ENCODE data around the gene OTOG.

OTOG gene

GRCh38 chr11:17532784-17533183 is 14.3 kb upstream of the OTOG start:
- Histone ChIP-seq H3K4me3 (ENCODE audit: low read length) (no peak overlapping the region), H3K27ac (ENCODE audit: low read length) (no peak overlapping the region), H3K9me3 (ENCODE audit: insufficient read depth, low read depth, low read length) (no peaks in the 10 kb centered on the region), H3K9ac (ENCODE audit: low read depth, low read length) (no peak overlapping the region), H3K4me1 (ENCODE audit: insufficient read depth, low read length) (no peaks in the 10 kb centered on the region; the same call in 1 of the 2 replicates), H3K36me3 (ENCODE audit: insufficient read depth, low read depth, low read length) (no peaks in the 10 kb centered on the region), H3K27me3 (ENCODE audit: insufficient read depth, low read length) (no peaks in the 10 kb centered on the region)

- no peaks in the 10 kb centered on the region for H3K27me3 ChIP-seq (ENCODE audit: insufficient read depth, low read length)
- H3K9me3 ChIP-seq (ENCODE audit: insufficient read depth, low read depth, low read length) = no peaks in the 10 kb centered on the region
- H3K9ac ChIP-seq (ENCODE audit: low read depth, low read length) = no peak overlapping the region
- H3K36me3 ChIP-seq (ENCODE audit: insufficient read depth, low read depth, low read length) = no peaks in the 10 kb centered on the region
- H3K4me1 ChIP-seq (ENCODE audit: insufficient read depth, low read length) = no peaks in the 10 kb centered on the region; the same call in 1 of the 2 replicates
- no peak overlapping the region for H3K27ac ChIP-seq (ENCODE audit: low read length)
- no peak overlapping the region for H3K4me3 ChIP-seq (ENCODE audit: low read length)
Observed at GRCh38 chr11:17533341-17533740, 13.7 kb upstream of the OTOG start.

- H3K36me3 ChIP-seq (ENCODE audit: insufficient read depth, low read depth, low read length) = no peaks in the 10 kb centered on the region
- no peaks in the 10 kb centered on the region for H3K27me3 ChIP-seq (ENCODE audit: insufficient read depth, low read length)
- no peak overlapping the region for H3K9ac ChIP-seq (ENCODE audit: low read depth, low read length)
- H3K9me3 ChIP-seq (ENCODE audit: insufficient read depth, low read depth, low read length) = no peaks in the 10 kb centered on the region
- H3K27ac ChIP-seq (ENCODE audit: low read length) = no peak overlapping the region
- no peak overlapping the region for H3K4me3 ChIP-seq (ENCODE audit: low read length)
- H3K4me1 ChIP-seq (ENCODE audit: insufficient read depth, low read length) = no peaks in the 10 kb centered on the region; the same call in 1 of the 2 replicates
Observed at GRCh38 chr11:17533778-17534415, 13.2 kb upstream of the OTOG start.

GRCh38 chr11:17535488-17535887 is 11.6 kb upstream of the OTOG start:
- H3K36me3 ChIP-seq (ENCODE audit: insufficient read depth, low read depth, low read length) = no peaks in the 10 kb centered on the region
- no peaks in the 10 kb centered on the region for H3K9me3 ChIP-seq (ENCODE audit: insufficient read depth, low read depth, low read length)
- H3K9ac ChIP-seq (ENCODE audit: low read depth, low read length) = no peak overlapping the region
- no peak overlapping the region for H3K4me3 ChIP-seq (ENCODE audit: low read length)
- no peaks in the 10 kb centered on the region; the same call in 1 of the 2 replicates for H3K4me1 ChIP-seq (ENCODE audit: insufficient read depth, low read length)
- no peak overlapping the region for H3K27ac ChIP-seq (ENCODE audit: low read length)
- H3K27me3 ChIP-seq (ENCODE audit: insufficient read depth, low read length) = no peaks in the 10 kb centered on the region

DNA sequence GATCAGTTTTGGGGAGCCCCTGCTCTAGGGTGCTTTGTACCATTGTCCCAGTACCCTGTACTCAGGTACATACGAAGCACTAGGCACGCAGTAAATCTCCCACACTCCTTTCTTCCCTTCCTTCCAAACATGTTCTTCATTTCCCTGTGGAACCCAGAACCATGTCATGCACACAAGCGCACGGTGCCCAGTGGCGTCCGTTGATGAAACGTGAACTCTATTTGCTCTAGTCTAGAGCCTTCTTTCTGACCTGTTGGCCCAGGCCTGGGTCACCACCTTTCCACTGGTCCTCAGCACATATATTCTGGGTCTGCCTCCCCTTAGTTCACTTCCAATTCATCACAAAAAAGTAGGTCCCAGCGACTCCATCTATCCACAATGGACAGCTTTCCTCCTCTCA is 9.8 kb upstream of the OTOG start:
- H3K4me3 ChIP-seq (ENCODE audit: low read length) = no peak overlapping the region
- no peaks in the 10 kb centered on the region for H3K9me3 ChIP-seq (ENCODE audit: insufficient read depth, low read depth, low read length)
- no peaks in the 10 kb centered on the region for H3K36me3 ChIP-seq (ENCODE audit: insufficient read depth, low read depth, low read length)
- no peak overlapping the region for H3K27ac ChIP-seq (ENCODE audit: low read length)
- H3K27me3 ChIP-seq (ENCODE audit: insufficient read depth, low read length) = peaks cover 2% of the 10 kb centered on the region
- H3K9ac ChIP-seq (ENCODE audit: low read depth, low read length) = no peak overlapping the region
- H3K4me1 ChIP-seq (ENCODE audit: insufficient read depth, low read length) = 0 out of 2 replicates have a peak, but pooled peaks cover 2% of the 10 kb centered on the region

DNA sequence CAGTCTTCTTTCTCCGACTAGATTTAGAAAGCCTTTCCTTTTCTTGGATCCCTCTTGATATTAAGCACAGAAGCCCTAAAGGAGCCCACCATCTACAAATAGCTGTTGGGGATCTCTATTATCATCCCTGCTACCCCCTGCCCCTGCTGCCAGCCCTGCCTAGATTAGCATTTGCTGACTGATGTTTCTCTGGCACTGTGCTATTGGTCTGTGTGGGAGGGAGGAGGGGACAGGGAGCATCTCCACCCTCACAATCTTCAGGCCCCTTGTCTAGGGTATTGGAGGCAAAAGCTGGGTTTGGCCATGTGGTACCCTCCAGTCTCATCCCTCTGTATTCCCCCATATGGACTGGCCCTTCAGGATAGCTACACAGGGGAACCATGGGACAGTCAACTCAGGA is 9.0 kb upstream of the OTOG start:
- Histone ChIP-seq H3K27ac (ENCODE audit: low read length) (no peak overlapping the region), H3K4me3 (ENCODE audit: low read length) (no peak overlapping the region), H3K27me3 (ENCODE audit: insufficient read depth, low read length) (peaks cover 10% of the 10 kb centered on the region), H3K9ac (ENCODE audit: low read depth, low read length) (no peak overlapping the region), H3K36me3 (ENCODE audit: insufficient read depth, low read depth, low read length) (no peaks in the 10 kb centered on the region), H3K4me1 (ENCODE audit: insufficient read depth, low read length) (0 out of 2 replicates have a peak, but pooled peaks cover 5% of the 10 kb centered on the region), H3K9me3 (ENCODE audit: insufficient read depth, low read depth, low read length) (no peaks in the 10 kb centered on the region)

- Histone ChIP-seq H3K27me3 (ENCODE audit: insufficient read depth, low read length) (peaks cover 17% of the 10 kb centered on the region), H3K9ac (ENCODE audit: low read depth, low read length) (no peak overlapping the region), H3K36me3 (ENCODE audit: insufficient read depth, low read depth, low read length) (no peaks in the 10 kb centered on the region), H3K27ac (ENCODE audit: low read length) (no peak overlapping the region), H3K4me1 (ENCODE audit: insufficient read depth, low read length) (0 out of 2 replicates have a peak, but pooled peaks cover 5% of the 10 kb centered on the region), H3K4me3 (ENCODE audit: low read length) (no peak overlapping the region), H3K9me3 (ENCODE audit: insufficient read depth, low read depth, low read length) (no peaks in the 10 kb centered on the region)
Observed at GRCh38 chr11:17538731-17539130, 8.3 kb upstream of the OTOG start.

GRCh38 chr11:17540807-17541206 is 6.3 kb upstream of the OTOG start:
- no peaks in the 10 kb centered on the region for H3K9me3 ChIP-seq (ENCODE audit: insufficient read depth, low read depth, low read length)
- no peaks in the 10 kb centered on the region for H3K36me3 ChIP-seq (ENCODE audit: insufficient read depth, low read depth, low read length)
- no peak overlapping the region; the same call in 1 of the 2 replicates for H3K4me3 ChIP-seq (ENCODE audit: low read length)
- H3K27ac ChIP-seq (ENCODE audit: low read length) = no peak overlapping the region
- no peak overlapping the region for H3K9ac ChIP-seq (ENCODE audit: low read depth, low read length)
- H3K27me3 ChIP-seq (ENCODE audit: insufficient read depth, low read length) = peaks cover 21% of the 10 kb centered on the region
- 0 out of 2 replicates have a peak, but pooled peaks cover 5% of the 10 kb centered on the region for H3K4me1 ChIP-seq (ENCODE audit: insufficient read depth, low read length)

DNA sequence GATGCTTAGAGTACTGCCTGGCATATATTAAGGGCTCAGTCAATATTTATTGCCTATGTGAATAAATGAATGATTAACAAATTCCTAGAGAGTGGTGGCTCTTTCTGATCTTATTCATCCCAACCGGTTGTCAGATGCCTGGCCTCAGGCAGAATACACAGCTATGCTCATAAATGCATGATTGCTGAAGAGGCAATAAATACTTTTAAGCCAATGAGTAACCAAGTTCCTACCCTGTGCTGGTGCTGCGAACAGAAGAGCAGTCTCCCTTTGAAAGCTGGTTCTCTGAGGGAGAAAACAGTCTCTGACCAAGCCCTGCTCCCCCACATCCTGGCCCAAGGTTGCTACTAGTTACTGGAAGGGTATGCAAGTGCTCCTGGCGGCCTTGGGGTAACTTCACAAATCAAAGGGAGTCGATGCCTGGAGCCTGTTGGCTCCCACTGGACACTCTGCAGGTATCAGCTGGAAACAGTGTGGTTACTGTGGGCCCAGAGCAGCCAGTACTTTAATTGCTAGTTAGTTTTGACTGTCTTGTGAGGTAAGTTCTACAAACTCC is 5.7 kb upstream of the OTOG start:
- no peak overlapping the region for H3K4me3 ChIP-seq (ENCODE audit: low read length)
- H3K27ac ChIP-seq (ENCODE audit: low read length) = no peak overlapping the region
- peaks cover 26% of the 10 kb centered on the region for H3K27me3 ChIP-seq (ENCODE audit: insufficient read depth, low read length)
- no peaks in the 10 kb centered on the region for H3K9me3 ChIP-seq (ENCODE audit: insufficient read depth, low read depth, low read length)
- no peak overlapping the region for H3K9ac ChIP-seq (ENCODE audit: low read depth, low read length)
- 0 out of 2 replicates have a peak, but pooled peaks cover 5% of the 10 kb centered on the region for H3K4me1 ChIP-seq (ENCODE audit: insufficient read depth, low read length)
- H3K36me3 ChIP-seq (ENCODE audit: insufficient read depth, low read depth, low read length) = no peaks in the 10 kb centered on the region

DNA sequence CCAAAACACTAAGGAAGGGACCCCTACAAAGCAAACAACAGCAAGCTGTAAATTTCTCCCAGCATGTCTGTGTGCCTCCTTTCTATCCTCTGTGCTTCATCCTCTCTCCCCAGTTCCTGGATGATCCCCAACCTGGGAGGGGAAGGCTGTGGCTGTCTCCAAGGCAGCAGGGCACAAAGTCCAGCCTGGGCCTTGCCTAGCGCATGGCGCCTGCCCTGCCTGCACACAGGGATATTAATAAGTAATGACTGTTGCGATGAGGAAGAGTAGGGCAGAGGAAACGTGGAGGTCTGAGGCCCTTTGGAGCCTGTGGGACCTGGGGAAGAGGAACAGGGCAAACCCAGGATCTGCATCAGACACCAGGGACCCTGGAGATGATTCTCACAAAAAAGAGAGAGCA is 4.8 kb upstream of the OTOG start:
- no peak overlapping the region for H3K4me3 ChIP-seq (ENCODE audit: low read length)
- H3K9me3 ChIP-seq (ENCODE audit: insufficient read depth, low read depth, low read length) = no peaks in the 10 kb centered on the region
- no peaks in the 10 kb centered on the region for H3K36me3 ChIP-seq (ENCODE audit: insufficient read depth, low read depth, low read length)
- H3K27me3 ChIP-seq (ENCODE audit: insufficient read depth, low read length) = peaks cover 29% of the 10 kb centered on the region
- H3K4me1 ChIP-seq (ENCODE audit: insufficient read depth, low read length) = peaks cover 5% of the 10 kb centered on the region; the same call in 1 of the 2 replicates
- H3K9ac ChIP-seq (ENCODE audit: low read depth, low read length) = no peak overlapping the region
- H3K27ac ChIP-seq (ENCODE audit: low read length) = no peak overlapping the region

DNA sequence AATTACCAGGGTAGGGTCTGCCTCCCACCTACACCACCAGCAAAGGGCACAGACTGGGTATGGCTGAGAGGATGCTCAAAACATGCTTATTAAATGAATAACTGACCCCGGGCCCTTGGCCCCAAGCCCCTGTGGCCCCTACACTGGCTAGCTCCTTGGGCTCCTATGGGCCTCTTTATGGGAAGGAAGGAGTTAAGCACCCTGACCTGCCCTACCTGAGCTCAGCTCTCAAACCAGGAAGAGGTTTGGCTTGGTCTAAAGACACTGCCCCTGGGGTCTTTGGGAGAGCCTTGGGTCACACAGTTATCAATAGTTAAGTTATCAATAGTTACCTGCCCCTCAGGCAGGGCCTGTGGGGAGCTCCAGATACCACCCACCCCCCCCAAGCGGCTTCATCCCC is 4.0 kb upstream of the OTOG start:
- H3K9ac ChIP-seq (ENCODE audit: low read depth, low read length) = no peak overlapping the region
- H3K9me3 ChIP-seq (ENCODE audit: insufficient read depth, low read depth, low read length) = no peaks in the 10 kb centered on the region
- H3K27ac ChIP-seq (ENCODE audit: low read length) = no peak overlapping the region
- H3K36me3 ChIP-seq (ENCODE audit: insufficient read depth, low read depth, low read length) = no peaks in the 10 kb centered on the region
- H3K4me3 ChIP-seq (ENCODE audit: low read length) = no peak overlapping the region
- H3K27me3 ChIP-seq (ENCODE audit: insufficient read depth, low read length) = peaks cover 37% of the 10 kb centered on the region
- peaks cover 5% of the 10 kb centered on the region; the same call in 1 of the 2 replicates for H3K4me1 ChIP-seq (ENCODE audit: insufficient read depth, low read length)

DNA sequence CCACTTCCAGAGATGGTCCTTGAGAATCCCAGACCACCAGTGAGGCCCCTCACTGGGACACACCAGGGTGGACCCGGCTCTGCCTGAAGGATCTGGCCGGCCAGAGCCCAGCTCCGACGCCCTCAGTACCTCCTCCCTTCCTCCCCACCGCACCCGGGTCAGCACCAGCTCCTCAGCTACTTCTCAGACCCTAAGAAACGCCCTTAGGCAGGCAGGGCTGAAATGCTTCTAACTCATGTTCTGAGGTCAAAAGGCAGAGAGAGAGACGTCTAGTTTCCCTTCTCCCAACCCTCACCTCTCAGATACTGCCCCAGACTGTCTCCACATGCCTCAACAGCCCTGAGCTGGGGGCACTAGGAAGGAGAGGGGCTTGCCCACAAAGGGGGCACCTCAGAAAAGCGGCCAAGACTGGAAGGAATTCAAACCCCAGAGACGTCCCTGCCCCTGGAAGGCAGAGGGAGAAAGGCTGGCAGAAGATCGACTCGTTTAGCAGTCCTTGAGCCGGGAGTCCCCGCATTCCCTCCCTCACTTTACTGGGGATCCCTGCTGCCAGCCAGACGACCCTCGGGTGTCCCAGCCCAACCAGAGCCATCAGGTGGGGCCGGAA is 3.4 kb upstream of the OTOG start:
- peak overlapping the region; percentile 54; the same call in 1 of the 2 replicates for H3K9ac ChIP-seq (ENCODE audit: low read depth, low read length)
- H3K4me1 ChIP-seq (ENCODE audit: insufficient read depth, low read length) = peaks cover 10% of the 10 kb centered on the region; the same call in 1 of the 2 replicates
- no peaks in the 10 kb centered on the region for H3K9me3 ChIP-seq (ENCODE audit: insufficient read depth, low read depth, low read length)
- peak overlapping the region; percentile 76 for H3K4me3 ChIP-seq (ENCODE audit: low read length)
- no peaks in the 10 kb centered on the region for H3K36me3 ChIP-seq (ENCODE audit: insufficient read depth, low read depth, low read length)
- H3K27me3 ChIP-seq (ENCODE audit: insufficient read depth, low read length) = peaks cover 39% of the 10 kb centered on the region
- no peak overlapping the region for H3K27ac ChIP-seq (ENCODE audit: low read length)

Measured in iPS-20b (cell line).